Measurements from ENCODE around the gene IHH. TPM values are rescaled to one million over a fixed set of nuclear protein-coding genes. Genes with fewer than 3 reads are reported as not detected.

Gene IHH
- polyA plus RNA-seq, 1 experiment: 0.05 TPM

DNA sequence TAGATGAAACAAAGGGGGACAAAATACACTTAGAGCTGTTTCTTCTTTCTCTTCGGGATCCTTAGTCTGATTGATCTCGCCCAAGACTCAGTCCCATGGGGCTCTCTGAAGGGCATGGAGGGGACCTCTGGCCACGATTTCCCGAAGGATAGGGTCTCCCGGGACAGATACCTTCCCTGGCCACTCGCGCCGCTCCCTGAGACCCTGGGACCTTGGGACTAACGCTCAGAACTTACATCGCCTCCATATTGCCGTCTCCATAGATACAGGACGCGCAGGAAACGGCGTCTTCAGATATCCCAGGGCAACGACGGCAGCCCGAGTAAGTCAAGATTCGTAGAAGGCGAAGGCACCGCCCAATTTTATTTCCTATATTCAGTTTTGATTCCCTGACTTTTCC, 19.5 kb downstream of the IHH start, which contains the start of gene CFAP65:
Gene CFAP65 (minus strand): TSS at position 265 of the 400 bp plus-strand sequence. CDS start 2,468 bp downstream, outside the sequence.
- no peak for DNase-seq (ENCODE audit: low read depth)
- ChIA-PET POLR2A (no interaction called here), CTCF (interaction anchor here (0.8 to 3.3 kb wide), 9 partner anchors 10 to 117 kb away, joined by 3 to 17 read pairs (median 5); no protein-coding TSS in a partner anchor)
- TF ChIP-seq CTCF (IDR thresholded peaks at IDR 0.05; ENCODE audit: insufficient read depth, low read depth, low read length): no peak
- Histone ChIP-seq H3K36me3 (ENCODE audit: control insufficient read depth, insufficient read depth, low read length) (no peaks in the 10 kb centered on the region), H3K4me3 (ENCODE audit: low read depth, low read length) (peak within 1 kb of the TSS; percentile 40), H3K27me3 (ENCODE audit: control insufficient read depth, insufficient read depth, low read length) (peaks cover 22% of the 10 kb centered on the region)

GRCh38 chr2:219038600-219038999, 22.1 kb downstream of the IHH start:
- CTCF ChIA-PET: interaction anchor here (1.2 to 2.2 kb wide), 6 partner anchors 10 to 121 kb away, joined by 3 to 15 read pairs (median 4); no protein-coding TSS in a partner anchor
- DNase-seq (ENCODE audit: low read depth): no peak
- no peaks in the 10 kb centered on the region for H3K36me3 ChIP-seq (ENCODE audit: control insufficient read depth, insufficient read depth, low read length)
- TF ChIP-seq CTCF (IDR thresholded peaks at IDR 0.05; ENCODE audit: insufficient read depth, low read depth, low read length): no peak
- POLR2A ChIA-PET: no interaction called here
- H3K27me3 ChIP-seq (ENCODE audit: control insufficient read depth, insufficient read depth, low read length): peaks cover 29% of the 10 kb centered on the region
- H3K4me3 ChIP-seq (ENCODE audit: low read depth, low read length): no peak overlapping the region

GRCh38 chr2:219037783-219038499, 22.8 kb downstream of the IHH start:
- Histone ChIP-seq H3K27me3 (ENCODE audit: control insufficient read depth, insufficient read depth, low read length) (peaks cover 32% of the 10 kb centered on the region), H3K4me3 (ENCODE audit: low read depth, low read length) (no peak overlapping the region), H3K36me3 (ENCODE audit: control insufficient read depth, insufficient read depth, low read length) (no peaks in the 10 kb centered on the region)
- no peak for TF ChIP-seq CTCF (IDR thresholded peaks at IDR 0.05; ENCODE audit: insufficient read depth, low read depth, low read length)
- CTCF ChIA-PET: interaction anchor here (0.8 to 2.2 kb wide), 8 partner anchors 8 to 140 kb away, joined by 3 to 15 read pairs (median 4); no protein-coding TSS in a partner anchor
- no peak for DNase-seq (ENCODE audit: low read depth)
- POLR2A ChIA-PET: no interaction called here

GRCh38 chr2:219035942-219036341, 24.8 kb downstream of the IHH start:
- no peak for TF ChIP-seq CTCF (IDR thresholded peaks at IDR 0.05; ENCODE audit: insufficient read depth, low read depth, low read length)
- no peak for DNase-seq (ENCODE audit: low read depth)
- POLR2A ChIA-PET: no interaction called here
- Histone ChIP-seq H3K4me3 (ENCODE audit: low read depth, low read length) (no peak overlapping the region), H3K27me3 (ENCODE audit: control insufficient read depth, insufficient read depth, low read length) (peaks cover 34% of the 10 kb centered on the region), H3K36me3 (ENCODE audit: control insufficient read depth, insufficient read depth, low read length) (no peaks in the 10 kb centered on the region)
- CTCF ChIA-PET: interaction anchor here (0.5 to 0.9 kb wide), 2 partner anchors 84 to 119 kb away, joined by 3 read pairs; no protein-coding TSS in a partner anchor

DNA sequence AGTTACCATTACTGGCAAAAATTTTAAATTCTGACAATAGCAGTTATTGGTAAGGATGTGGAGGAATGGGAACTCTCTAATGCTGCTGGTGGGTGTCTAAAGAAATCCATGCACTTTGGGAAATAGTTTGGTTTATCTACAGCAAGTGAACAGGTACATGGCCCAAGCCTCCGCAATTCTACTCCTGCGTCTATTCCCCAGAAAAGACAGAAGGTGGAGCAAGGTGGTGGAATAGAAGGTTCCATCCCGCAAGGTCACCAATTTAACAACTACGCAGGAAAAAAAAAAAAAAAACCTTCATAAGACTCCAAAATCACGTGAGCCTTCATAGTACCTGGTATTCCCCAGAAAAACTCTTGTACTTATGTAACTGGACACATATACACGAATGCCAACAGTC, 25.9 kb downstream of the IHH start:
- no peak for DNase-seq (ENCODE audit: low read depth)
- Histone ChIP-seq H3K4me3 (ENCODE audit: low read depth, low read length) (no peak overlapping the region), H3K36me3 (ENCODE audit: control insufficient read depth, insufficient read depth, low read length) (no peaks in the 10 kb centered on the region), H3K27me3 (ENCODE audit: control insufficient read depth, insufficient read depth, low read length) (peaks cover 29% of the 10 kb centered on the region)
- no peak for TF ChIP-seq CTCF (IDR thresholded peaks at IDR 0.05; ENCODE audit: insufficient read depth, low read depth, low read length)
- POLR2A ChIA-PET: no interaction called here
- CTCF ChIA-PET: interaction anchor here (0.9 kb wide), 1 partner anchor 120 kb away, joined by 3 read pairs; no protein-coding TSS in a partner anchor
